GM12872 (cell line): Measurements from ENCODE around the gene UPF3A.

Experiments
- TF ChIP-seq, protein P1 (sequence below): IDR thresholded peaks from 3 replicates; pipeline ENCODE4 v1.5.1; 2011; ENCODE audit warnings: low read depth, mild to moderate bottlenecking, low read length, moderate library complexity; ENCODE audit not compliant: insufficient read depth

The UPF3A gene

DNA sequence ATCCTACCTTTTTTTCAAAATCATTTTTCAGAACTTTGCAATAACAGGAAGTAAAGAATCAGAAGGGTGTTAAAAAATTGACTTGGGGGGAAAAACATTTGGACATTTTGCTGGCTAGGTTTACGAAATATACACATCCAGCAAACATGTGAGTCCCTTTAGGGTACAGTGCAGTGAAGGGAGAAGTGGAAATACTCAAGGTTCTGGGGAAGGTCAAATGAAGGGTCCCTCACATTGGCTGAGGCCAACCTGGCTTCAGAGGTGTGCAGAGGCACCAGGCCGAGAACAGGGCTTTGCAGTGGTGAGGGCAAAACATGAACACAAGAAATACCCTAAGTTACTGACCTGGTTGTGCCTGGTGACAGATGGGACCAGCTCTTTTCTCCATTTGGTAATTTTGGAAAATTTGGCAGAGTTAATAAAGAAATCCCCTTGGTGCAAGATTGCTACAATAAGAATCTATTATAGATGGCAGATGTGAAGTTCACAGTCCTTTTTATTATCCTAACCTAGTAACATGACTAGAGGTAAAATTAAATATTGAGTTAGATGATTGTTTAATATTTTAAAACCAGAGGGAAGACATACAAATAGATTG is 1.5 kb upstream of the UPF3A start:
- TF ChIP-seq, protein P1, sequence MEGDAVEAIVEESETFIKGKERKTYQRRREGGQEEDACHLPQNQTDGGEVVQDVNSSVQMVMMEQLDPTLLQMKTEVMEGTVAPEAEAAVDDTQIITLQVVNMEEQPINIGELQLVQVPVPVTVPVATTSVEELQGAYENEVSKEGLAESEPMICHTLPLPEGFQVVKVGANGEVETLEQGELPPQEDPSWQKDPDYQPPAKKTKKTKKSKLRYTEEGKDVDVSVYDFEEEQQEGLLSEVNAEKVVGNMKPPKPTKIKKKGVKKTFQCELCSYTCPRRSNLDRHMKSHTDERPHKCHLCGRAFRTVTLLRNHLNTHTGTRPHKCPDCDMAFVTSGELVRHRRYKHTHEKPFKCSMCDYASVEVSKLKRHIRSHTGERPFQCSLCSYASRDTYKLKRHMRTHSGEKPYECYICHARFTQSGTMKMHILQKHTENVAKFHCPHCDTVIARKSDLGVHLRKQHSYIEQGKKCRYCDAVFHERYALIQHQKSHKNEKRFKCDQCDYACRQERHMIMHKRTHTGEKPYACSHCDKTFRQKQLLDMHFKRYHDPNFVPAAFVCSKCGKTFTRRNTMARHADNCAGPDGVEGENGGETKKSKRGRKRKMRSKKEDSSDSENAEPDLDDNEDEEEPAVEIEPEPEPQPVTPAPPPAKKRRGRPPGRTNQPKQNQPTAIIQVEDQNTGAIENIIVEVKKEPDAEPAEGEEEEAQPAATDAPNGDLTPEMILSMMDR = no peak

DNA sequence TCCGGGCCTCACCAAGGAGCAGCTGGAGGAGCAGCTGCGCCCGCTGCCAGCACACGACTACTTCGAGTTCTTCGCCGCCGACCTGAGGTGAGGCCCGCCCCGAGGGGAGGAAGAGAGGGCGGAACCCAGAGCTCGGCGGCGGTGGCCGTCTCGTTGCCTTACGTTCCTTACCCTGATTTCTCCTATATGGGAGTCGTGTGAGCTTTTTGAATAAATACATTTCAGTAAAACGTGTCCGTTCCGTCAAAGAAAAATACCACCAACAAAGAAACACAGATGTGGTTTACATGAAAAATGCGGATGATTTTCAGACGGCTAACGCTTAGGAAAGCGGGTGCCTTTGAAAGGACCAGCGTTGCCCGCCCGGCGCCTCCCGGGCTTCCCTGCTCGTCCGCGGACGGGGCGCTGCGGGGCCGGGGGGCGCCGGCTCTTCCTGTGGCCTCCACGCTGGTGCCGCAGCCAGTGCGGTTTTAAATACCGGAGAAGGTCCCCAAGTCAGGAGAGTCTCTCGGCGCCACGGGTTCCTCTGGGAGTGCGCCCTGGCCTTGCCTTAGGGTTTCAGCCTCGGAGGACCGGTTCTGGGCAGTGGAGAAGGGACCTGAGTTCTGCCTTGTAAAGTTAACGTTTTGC is 755 bp downstream of the UPF3A start:
- TF ChIP-seq, protein P1 = 0 out of 3 replicates have a peak, but pooled peaks have one; percentile 2

DNA sequence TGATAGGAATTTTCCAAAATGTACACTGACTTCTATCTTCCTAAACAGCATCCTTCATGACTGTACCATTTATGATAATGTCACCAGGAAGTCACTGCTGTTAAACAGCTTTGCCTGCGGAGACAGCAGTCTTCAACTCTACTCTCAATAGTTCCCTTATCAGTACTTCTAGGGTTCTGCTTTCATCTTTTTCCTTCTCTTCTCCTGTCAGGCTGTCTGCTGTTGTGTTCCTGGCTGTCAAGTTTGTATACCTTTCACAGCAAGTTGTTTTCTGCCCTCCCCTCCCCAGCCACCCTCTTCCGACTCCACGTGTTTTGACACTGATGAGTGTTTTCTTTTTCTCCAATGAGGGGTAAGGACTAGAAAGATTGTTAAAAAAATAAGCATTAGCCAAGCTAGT is 2.2 kb downstream of the UPF3A start:
- TF ChIP-seq, protein P1 = no peak

DNA sequence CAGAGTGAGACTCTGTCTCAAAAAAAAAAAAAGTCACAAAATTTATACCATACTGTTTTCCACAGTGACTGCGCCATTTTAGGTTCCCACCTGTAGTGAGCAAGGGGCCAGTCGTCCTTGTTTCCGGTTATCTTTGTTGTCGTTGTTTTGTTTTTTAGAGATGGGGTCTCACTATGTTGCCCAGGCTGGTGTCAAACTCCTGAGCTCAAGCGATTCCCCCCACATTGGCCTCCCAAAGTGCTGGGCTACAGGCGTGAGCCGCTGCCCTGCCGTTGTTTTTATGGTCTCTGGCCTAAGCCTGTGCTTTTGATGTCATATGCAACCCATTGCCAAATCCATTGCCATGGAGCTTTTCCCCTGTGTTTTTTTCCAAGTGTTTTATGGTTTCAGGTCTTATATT is 3.3 kb downstream of the UPF3A start:
- TF ChIP-seq, protein P1 = no peak

DNA sequence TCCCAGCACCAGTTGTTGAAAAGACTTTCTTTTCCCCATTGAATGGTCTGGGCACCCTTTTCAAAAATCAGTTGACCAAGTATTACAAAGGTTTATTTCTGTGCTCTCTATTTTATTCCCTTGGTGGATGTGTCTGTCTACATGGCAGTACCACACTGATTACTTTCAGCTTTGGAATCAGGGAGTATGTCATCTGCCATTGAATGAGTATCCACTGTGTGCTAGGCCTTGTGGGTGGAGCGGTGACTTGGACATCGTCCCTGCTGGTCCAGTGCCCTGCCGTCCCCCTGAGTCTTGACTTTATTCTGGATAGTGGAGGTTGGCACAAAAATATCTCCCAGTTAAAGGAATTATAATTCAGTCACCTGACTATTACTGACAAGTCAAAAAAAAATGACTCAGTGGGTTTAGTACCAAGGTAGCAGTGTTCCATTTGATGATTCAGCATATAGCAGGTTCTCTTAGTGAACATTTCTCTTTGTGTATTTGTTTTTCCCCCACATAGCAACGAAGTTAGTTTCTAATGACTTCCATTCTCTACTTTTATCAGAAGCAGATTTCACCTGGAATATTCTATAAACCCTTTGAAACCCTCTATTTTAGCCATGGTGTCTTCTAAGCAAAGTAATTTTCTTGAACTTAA is 3.9 kb downstream of the UPF3A start:
- TF ChIP-seq, protein P1 = no peak

DNA sequence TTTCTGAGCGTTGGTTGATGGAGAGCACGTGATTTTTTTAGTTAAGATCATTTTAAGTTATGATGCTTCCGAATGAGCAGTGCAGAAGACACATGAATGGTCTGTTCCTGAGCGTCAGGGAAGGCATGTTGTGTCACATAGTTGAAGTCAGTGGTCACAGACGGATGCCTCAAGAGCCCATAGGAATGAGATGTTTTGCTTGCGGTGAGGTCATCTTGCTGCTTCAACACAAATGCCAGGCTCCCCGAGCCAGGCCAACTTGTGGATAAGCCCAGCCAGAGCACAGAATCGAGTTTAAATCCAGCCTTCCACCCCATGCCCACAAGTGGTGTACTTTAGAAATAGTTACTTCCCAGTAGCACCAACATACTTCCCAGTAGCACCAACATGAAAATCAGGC is 5.4 kb downstream of the UPF3A start:
- TF ChIP-seq, protein P1 = no peak

DNA sequence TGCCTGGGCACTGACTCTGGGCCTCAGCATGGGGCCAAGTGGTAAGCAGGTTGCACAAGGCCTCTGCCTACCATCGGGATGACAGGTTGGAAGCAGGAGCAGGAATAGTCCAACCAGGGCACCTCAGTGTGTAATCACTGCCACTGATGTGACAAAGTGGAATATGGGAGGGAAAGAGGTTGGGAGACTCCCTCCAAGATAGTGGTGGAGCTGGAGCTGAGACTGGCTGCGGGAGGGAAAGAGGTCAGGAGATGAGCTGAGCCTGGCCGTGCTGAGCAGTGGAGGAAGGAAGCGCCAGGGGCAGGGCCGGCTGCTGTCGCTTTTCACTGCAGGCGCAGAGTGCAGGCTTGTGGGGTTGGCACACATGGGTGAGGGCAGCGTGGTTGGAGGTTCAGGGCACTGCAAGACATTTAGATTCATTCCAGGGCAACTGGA is 6.8 kb downstream of the UPF3A start:
- TF ChIP-seq, protein P1 = no peak
